SK-N-MC (cell line): ENCODE results near the gene PSMD7.

ENCODE experiments used
- DNase-seq: peaks from one replicate; pipeline ENCODE4 v3.0.0-alpha.2; 2011; ENCODE audit warnings: low read depth, low spot score
- H3K27ac ChIP-seq: fragments of 200-600 bp; sonication (generic); 2 replicates; pipeline ENCODE4 v1.5.1; 2016; ENCODE audit warnings: mixed run types
- H3K36me3 ChIP-seq: fragments of 200-600 bp; sonication (generic); 2 replicates; pipeline ENCODE4 v1.6.1; 2017; ENCODE audit warnings: antibody characterized with exemption, low read length, mixed read lengths; ENCODE audit not compliant: insufficient read depth
- H3K4me3 ChIP-seq: fragments of 200-600 bp; sonication (generic); 2 replicates; pipeline ENCODE4 v1.5.1; 2016
- H3K9ac ChIP-seq: fragments of 200-600 bp; sonication (generic); 2 replicates; pipeline ENCODE4 v1.8.0; 2017; ENCODE audit warnings: mixed run types, mixed read lengths; ENCODE audit not compliant: insufficient read length
- H3K9me3 ChIP-seq: fragments of 200-600 bp; sonication (generic); 2 replicates; pipeline ENCODE4 v1.6.1; 2017; ENCODE audit warnings: low read depth, mild to moderate bottlenecking, antibody characterized with exemption, low read length, moderate library complexity, mixed read lengths
- EZH2 ChIP-seq: fragments of 200-600 bp; sonication (generic); IDR thresholded peaks from one replicate; pipeline ENCODE4 v1.6.1; 2017; ENCODE audit warnings: antibody characterized with exemption
- FOXP2 ChIP-seq: optimal IDR thresholded peaks from 2 replicates; pipeline ENCODE3; 2011; ENCODE audit warnings: mild to moderate bottlenecking, moderate library complexity; ENCODE audit not compliant: insufficient read depth; ENCODE audit errors: extremely low read length, control extremely low read depth
- POLR2AphosphoS5 ChIP-seq: IDR thresholded peaks from 2 replicates; pipeline ENCODE4 v1.6.1; 2012; ENCODE audit warnings: mild to moderate bottlenecking, low read depth, low read length, borderline replicate concordance

The PSMD7 gene

GRCh38 chr16:74288065-74288464, 8.5 kb upstream of the PSMD7 start:
- no peaks in the 10 kb centered on the region for H3K36me3 ChIP-seq
- H3K9ac ChIP-seq = no peak overlapping the region
- H3K27ac ChIP-seq = no peak overlapping the region
- H3K9me3 ChIP-seq = no peaks in the 10 kb centered on the region
- H3K4me3 ChIP-seq = no peak overlapping the region
- no peak for DNase-seq
- TF ChIP-seq POLR2AphosphoS5 (no peak), EZH2 (no peak), FOXP2 (no peak)

GRCh38 chr16:74290356-74290755, 6.3 kb upstream of the PSMD7 start:
- DNase-seq = no peak
- H3K27ac ChIP-seq = no peak overlapping the region

GRCh38 chr16:74291176-74291575, 5.4 kb upstream of the PSMD7 start:
- Histone ChIP-seq H3K9me3 (no peaks in the 10 kb centered on the region), H3K36me3 (no peaks in the 10 kb centered on the region), H3K4me3 (no peak overlapping the region), H3K27ac (no peak overlapping the region), H3K9ac (no peak overlapping the region)
- TF ChIP-seq FOXP2 (no peak), EZH2 (no peak), POLR2AphosphoS5 (no peak)
- no peak for DNase-seq

More at GRCh38 chr16:74290356-74290755, 6.3 kb upstream of the PSMD7 start:
- Histone ChIP-seq H3K36me3 (no peaks in the 10 kb centered on the region), H3K4me3 (no peak overlapping the region), H3K9ac (no peak overlapping the region), H3K9me3 (no peaks in the 10 kb centered on the region)
- no peak for TF ChIP-seq EZH2
- no peak for TF ChIP-seq POLR2AphosphoS5
- no peak for TF ChIP-seq FOXP2

GRCh38 chr16:74291577-74292208, 4.9 kb upstream of the PSMD7 start:
- H3K9ac ChIP-seq = no peak overlapping the region
- no peak overlapping the region for H3K27ac ChIP-seq
- H3K9me3 ChIP-seq = no peaks in the 10 kb centered on the region
- H3K36me3 ChIP-seq = no peaks in the 10 kb centered on the region
- DNase-seq = no peak
- TF ChIP-seq FOXP2 (no peak), EZH2 (no peak), POLR2AphosphoS5 (no peak)
- H3K4me3 ChIP-seq = no peak overlapping the region

- Histone ChIP-seq H3K36me3 (peaks cover 28% of the 10 kb centered on the region), H3K27ac (peak overlapping the region; percentile 92), H3K4me3 (peak overlapping the region; percentile 95), H3K9me3 (no peaks in the 10 kb centered on the region), H3K9ac (peak overlapping the region; percentile 97)
- TF ChIP-seq FOXP2 (no peak), EZH2 (no peak), POLR2AphosphoS5 (no peak)
- no peak for DNase-seq
Measured at GRCh38 chr16:74296104-74296431, 546 bp upstream of the PSMD7 start.

GRCh38 chr16:74297145-74297665, 591 bp downstream of the PSMD7 start:
- H3K4me3 ChIP-seq = peak overlapping the region; percentile 95
- peaks cover 39% of the 10 kb centered on the region for H3K36me3 ChIP-seq
- H3K9ac ChIP-seq = peak overlapping the region; percentile 97
- DNase-seq = no peak
- no peak for TF ChIP-seq EZH2
- TF ChIP-seq POLR2AphosphoS5 = no peak
- TF ChIP-seq FOXP2 = no peak
- H3K27ac ChIP-seq = peak overlapping the region; percentile 92
- H3K9me3 ChIP-seq = no peaks in the 10 kb centered on the region

- H3K36me3 ChIP-seq = peaks cover 48% of the 10 kb centered on the region
- H3K27ac ChIP-seq = no peak overlapping the region
- DNase-seq = no peak
- H3K4me3 ChIP-seq = peak overlapping the region; percentile 95
- TF ChIP-seq POLR2AphosphoS5 (no peak), EZH2 (no peak), FOXP2 (no peak)
- no peaks in the 10 kb centered on the region for H3K9me3 ChIP-seq
- H3K9ac ChIP-seq = peak overlapping the region; percentile 97
Measured at GRCh38 chr16:74298104-74298503, 1.5 kb downstream of the PSMD7 start.

- TF ChIP-seq EZH2 (no peak), POLR2AphosphoS5 (no peak), FOXP2 (no peak)
- Histone ChIP-seq H3K9ac (no peak overlapping the region), H3K9me3 (no peaks in the 10 kb centered on the region), H3K27ac (no peak overlapping the region), H3K36me3 (peaks cover 83% of the 10 kb centered on the region), H3K4me3 (no peak overlapping the region)
- no peak for DNase-seq
Measured at GRCh38 chr16:74302341-74302740, 5.7 kb downstream of the PSMD7 start.
